Calu3 (cell line): ENCODE measurements around the gene CALML4. TPM values are rescaled to one million over a fixed set of nuclear protein-coding genes. Genes with fewer than 3 reads are reported as not detected.

Source experiments
- BruUV-seq: library from RNA; stranded (reverse); fragments of 400-500 nt; replicated peaks from 2 replicates; lab custom pipeline; 2021; lab: Mats Ljungman, UMichigan
- CTCF ChIA-PET: fragments of 300-600 bp; sonication (Branson Sonifier 250); formaldehyde crosslinking; loops from one replicate; lab custom pipeline; 2022; ENCODE audit warnings: antibody characterized with exemption; lab: Charles Lee
- DNase-seq: peaks from one replicate; pipeline ENCODE4 v3.0.0; 2022
- H3K27ac Mint-ChIP-seq: one replicate; pipeline ENCODE4 v1.8.0; 2022; ENCODE audit warnings: mixed read lengths; ENCODE audit not compliant: unreplicated experiment
- H3K27me3 Mint-ChIP-seq: one replicate; pipeline ENCODE4 v1.8.0; 2022; ENCODE audit warnings: mixed read lengths; ENCODE audit not compliant: unreplicated experiment
- H3K36me3 Mint-ChIP-seq: one replicate; pipeline ENCODE4 v1.8.0; 2022; ENCODE audit warnings: mild to moderate bottlenecking, moderate library complexity, mixed read lengths; ENCODE audit not compliant: insufficient read depth, unreplicated experiment
- H3K4me1 Mint-ChIP-seq: one replicate; pipeline ENCODE4 v1.8.0; 2022; ENCODE audit warnings: mild to moderate bottlenecking, low read depth, mixed read lengths; ENCODE audit not compliant: unreplicated experiment
- H3K4me3 Mint-ChIP-seq: one replicate; pipeline ENCODE4 v1.8.0; 2022; ENCODE audit warnings: mild to moderate bottlenecking, low read depth, moderate library complexity, mixed read lengths; ENCODE audit not compliant: unreplicated experiment
- H3K9me3 Mint-ChIP-seq: one replicate; pipeline ENCODE4 v1.8.0; 2022; ENCODE audit warnings: low read depth, mixed read lengths; ENCODE audit not compliant: unreplicated experiment
- CTCF ChIP-seq: fragments of 200-600 bp; IDR thresholded peaks from one replicate; pipeline ENCODE4 v1.8.0; 2022; ENCODE audit warnings: antibody characterized with exemption; ENCODE audit not compliant: unreplicated experiment
- intact Hi-C: fragments of 100-400 bp; cut with micrococcal nuclease; formaldehyde crosslinking; loops from one replicate; pipeline ENCODE4 v1.10.0; 2022; ENCODE audit not compliant: unreplicated experiment
- total RNA-seq: library from RNA; stranded (reverse); gene quantifications from 2 replicates; pipeline ENCODE4 v1.2.3, GENCODE V29; 2022

CALML4 gene
- total RNA-seq, 1 experiment from 2014 or later, result 24.1 TPM

- Mint-ChIP-seq H3K27me3 (no peaks in the 10 kb centered on the region), H3K36me3 (peaks cover 5% of the 10 kb centered on the region), H3K9me3 (no peaks in the 10 kb centered on the region), H3K27ac (no peak overlapping the region), H3K4me3 (no peak overlapping the region), H3K4me1 (peaks cover 7% of the 10 kb centered on the region)
- no peak for TF ChIP-seq CTCF
- DNase-seq, result no peak
- intact Hi-C loops, result no loop called here
- CTCF ChIA-PET, result no interaction called here
- BruUV-seq, result no TSS peak
Measured at GRCh38 chr15:68220489-68220888, 15.4 kb upstream of the CALML4 start.

- no peak for DNase-seq
- intact Hi-C loops, result no loop called here
- Mint-ChIP-seq H3K36me3 (peaks cover 5% of the 10 kb centered on the region), H3K4me3 (no peak overlapping the region), H3K27ac (no peak overlapping the region), H3K27me3 (no peaks in the 10 kb centered on the region), H3K9me3 (no peaks in the 10 kb centered on the region), H3K4me1 (no peaks in the 10 kb centered on the region)
- no peak for TF ChIP-seq CTCF
- CTCF ChIA-PET, result no interaction called here
- BruUV-seq, result no TSS peak
Measured at GRCh38 chr15:68218847-68219798, 14.0 kb upstream of the CALML4 start.

GRCh38 chr15:68218331-68218730, 13.2 kb upstream of the CALML4 start:
- H3K4me1 Mint-ChIP-seq, result no peaks in the 10 kb centered on the region
- peaks cover 5% of the 10 kb centered on the region for H3K36me3 Mint-ChIP-seq
- no peak for TF ChIP-seq CTCF
- H3K27me3 Mint-ChIP-seq, result no peaks in the 10 kb centered on the region
- no TSS peak for BruUV-seq
- intact Hi-C loops, result no loop called here
- CTCF ChIA-PET, result no interaction called here
- H3K9me3 Mint-ChIP-seq, result no peaks in the 10 kb centered on the region
- no peak overlapping the region for H3K4me3 Mint-ChIP-seq
- no peak for DNase-seq
- H3K27ac Mint-ChIP-seq, result no peak overlapping the region

- no peak for TF ChIP-seq CTCF
- no peaks in the 10 kb centered on the region for H3K9me3 Mint-ChIP-seq
- no peak overlapping the region for H3K27ac Mint-ChIP-seq
- no peak for DNase-seq
- CTCF ChIA-PET, result interaction anchor here (1.8 kb wide), 1 partner anchor 12 kb away, joined by 4 read pairs; the partner anchor contains the start of gene CALML4
- intact Hi-C loops, result no loop called here
- no peaks in the 10 kb centered on the region for H3K27me3 Mint-ChIP-seq
- H3K4me1 Mint-ChIP-seq, result no peaks in the 10 kb centered on the region
- no TSS peak for BruUV-seq
- no peak overlapping the region for H3K4me3 Mint-ChIP-seq
- no peaks in the 10 kb centered on the region for H3K36me3 Mint-ChIP-seq
Measured at GRCh38 chr15:68217341-68217740, 12.2 kb upstream of the CALML4 start.
